Kidney epithelial cell (primary cell): ENCODE data around the gene INHBA. TPM values are rescaled to one million over a fixed set of nuclear protein-coding genes. Genes with fewer than 3 reads are reported as not detected.

ENCODE experiments used
- DNase-seq: peaks from one replicate; pipeline ENCODE4 v3.0.0-alpha.2; 2010; ENCODE audit warnings: low read depth
- H3K27me3 ChIP-seq: 2 replicates; pipeline ENCODE4 v1.6.0; 2011; ENCODE audit warnings: low read length; ENCODE audit not compliant: control insufficient read depth, insufficient read depth
- H3K36me3 ChIP-seq: 2 replicates; pipeline ENCODE4 v1.5.1; 2011; ENCODE audit warnings: low read length; ENCODE audit not compliant: control insufficient read depth, insufficient read depth
- H3K4me3 ChIP-seq: 2 replicates; pipeline ENCODE4 v1.5.1; 2011; ENCODE audit warnings: low read depth, mild to moderate bottlenecking, control low read depth, low read length
- CTCF ChIP-seq: IDR thresholded peaks from 2 replicates; pipeline ENCODE4 v1.5.1; 2011; ENCODE audit warnings: mild to moderate bottlenecking, moderate library complexity, low read length, control low read depth, inconsistent platforms; ENCODE audit not compliant: insufficient read depth, poor library complexity, severe bottlenecking
- total RNA-seq: library from RNA; depleted of rRNA; stranded (reverse); fragments of >200 nt; gene quantifications from 2 replicates; pipeline ENCODE4 v1.2.3, GENCODE V29; 2015

The INHBA gene
- total RNA-seq, 1 donor from 2014 or later = 77.1 TPM

- TF ChIP-seq CTCF = no peak
- H3K4me3 ChIP-seq = peak overlapping the region; percentile 55
- H3K27me3 ChIP-seq = no peaks in the 10 kb centered on the region
- no peak for DNase-seq
- H3K36me3 ChIP-seq = no peaks in the 10 kb centered on the region
These were observed 2.8 kb downstream of the INHBA start for GRCh38 chr7:41700044-41700471.

GRCh38 chr7:41699516-41699915, 3.4 kb downstream of the INHBA start:
- Histone ChIP-seq H3K36me3 (no peaks in the 10 kb centered on the region), H3K27me3 (no peaks in the 10 kb centered on the region), H3K4me3 (peak overlapping the region; percentile 55)
- no peak for DNase-seq
- no peak for TF ChIP-seq CTCF

- H3K27me3 ChIP-seq = no peaks in the 10 kb centered on the region
- peak overlapping the region; percentile 55 for H3K4me3 ChIP-seq
- no peaks in the 10 kb centered on the region for H3K36me3 ChIP-seq
- no peak for TF ChIP-seq CTCF
- no peak for DNase-seq
These were observed 4.2 kb downstream of the INHBA start for GRCh38 chr7:41698726-41699125.

- no peak for TF ChIP-seq CTCF
- peak overlapping the region; percentile 55 for H3K4me3 ChIP-seq
- DNase-seq = no peak
- H3K36me3 ChIP-seq = no peaks in the 10 kb centered on the region
- H3K27me3 ChIP-seq = no peaks in the 10 kb centered on the region
These were observed 4.8 kb downstream of the INHBA start for GRCh38 chr7:41698114-41698513.

GRCh38 chr7:41696323-41696916, 6.5 kb downstream of the INHBA start:
- peak; percentile 73 for TF ChIP-seq CTCF
- H3K36me3 ChIP-seq = no peaks in the 10 kb centered on the region
- peak overlapping the region; percentile 24 for H3K4me3 ChIP-seq
- peak; percentile 57 for DNase-seq
- H3K27me3 ChIP-seq = no peaks in the 10 kb centered on the region
